ENCODE results near the gene ATP6V0D1.

DNA sequence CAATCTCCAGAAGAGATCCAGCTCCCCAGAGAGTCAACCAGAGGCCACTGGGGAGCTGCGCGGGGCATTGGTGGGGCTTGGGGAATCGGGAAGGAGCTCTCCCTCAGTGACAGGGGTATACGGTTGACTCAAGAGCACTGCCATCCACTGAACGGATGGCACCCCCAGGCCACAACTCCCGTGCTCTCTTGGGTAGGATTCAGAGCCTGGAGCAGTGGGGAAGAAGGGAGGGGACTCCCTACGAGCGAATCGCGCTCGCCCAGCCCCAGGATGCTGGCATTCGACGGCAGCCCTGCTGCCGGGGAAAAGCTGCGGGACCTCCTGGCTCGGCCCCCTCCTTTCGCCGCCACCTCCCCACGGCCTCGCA is 87.2 kb downstream of the ATP6V0D1 start:
- TF ChIP-seq, protein P1, sequence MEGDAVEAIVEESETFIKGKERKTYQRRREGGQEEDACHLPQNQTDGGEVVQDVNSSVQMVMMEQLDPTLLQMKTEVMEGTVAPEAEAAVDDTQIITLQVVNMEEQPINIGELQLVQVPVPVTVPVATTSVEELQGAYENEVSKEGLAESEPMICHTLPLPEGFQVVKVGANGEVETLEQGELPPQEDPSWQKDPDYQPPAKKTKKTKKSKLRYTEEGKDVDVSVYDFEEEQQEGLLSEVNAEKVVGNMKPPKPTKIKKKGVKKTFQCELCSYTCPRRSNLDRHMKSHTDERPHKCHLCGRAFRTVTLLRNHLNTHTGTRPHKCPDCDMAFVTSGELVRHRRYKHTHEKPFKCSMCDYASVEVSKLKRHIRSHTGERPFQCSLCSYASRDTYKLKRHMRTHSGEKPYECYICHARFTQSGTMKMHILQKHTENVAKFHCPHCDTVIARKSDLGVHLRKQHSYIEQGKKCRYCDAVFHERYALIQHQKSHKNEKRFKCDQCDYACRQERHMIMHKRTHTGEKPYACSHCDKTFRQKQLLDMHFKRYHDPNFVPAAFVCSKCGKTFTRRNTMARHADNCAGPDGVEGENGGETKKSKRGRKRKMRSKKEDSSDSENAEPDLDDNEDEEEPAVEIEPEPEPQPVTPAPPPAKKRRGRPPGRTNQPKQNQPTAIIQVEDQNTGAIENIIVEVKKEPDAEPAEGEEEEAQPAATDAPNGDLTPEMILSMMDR (IDR thresholded peaks at IDR 0.05), result no peak
- no peak for TF ChIP-seq POLR2A (IDR thresholded peaks at IDR 0.05)
